MM.1S (cell line): Measurements from ENCODE around the gene VPS9D1.

Experiments used
- DNase-seq: peaks from one replicate; pipeline ENCODE4 v3.0.0-alpha.2; 2015
- H2AFZ ChIP-seq: fragments of 300-600 bp; sonication (generic); 2 replicates; pipeline ENCODE4 v1.6.0; 2016; ENCODE audit warnings: antibody characterized with exemption, low read length
- H3F3A ChIP-seq: fragments of 300-600 bp; sonication (generic); 2 replicates; pipeline ENCODE4 v1.6.1; 2016; ENCODE audit warnings: mild to moderate bottlenecking, antibody characterized with exemption, low read length, moderate library complexity, mixed read lengths; ENCODE audit not compliant: insufficient read depth
- H3K27ac ChIP-seq: fragments of 300-600 bp; sonication (generic); 2 replicates; pipeline ENCODE4 v1.5.1; 2016; ENCODE audit warnings: mild to moderate bottlenecking, low read length
- H3K27me3 ChIP-seq: fragments of 300-600 bp; sonication (generic); replicated peaks from 2 replicates; pipeline ENCODE4 v1.6.0; 2016; ENCODE audit warnings: low read length; ENCODE audit not compliant: insufficient read depth
- H3K36me3 ChIP-seq: fragments of 300-600 bp; sonication (generic); replicated peaks from 2 replicates; pipeline ENCODE4 v1.6.1; 2016; ENCODE audit warnings: mild to moderate bottlenecking, low read length, mixed read lengths; ENCODE audit not compliant: insufficient read depth
- H3K4me1 ChIP-seq: fragments of 300-600 bp; sonication (generic); 2 replicates; pipeline ENCODE4 v1.6.1; 2016; ENCODE audit warnings: low read length, mixed read lengths
- H3K4me2 ChIP-seq: fragments of 300-600 bp; sonication (generic); 2 replicates; pipeline ENCODE4 v1.6.0; 2016; ENCODE audit warnings: low read depth, low read length
- H3K4me3 ChIP-seq: fragments of 300-600 bp; sonication (generic); 2 replicates; pipeline ENCODE4 v1.5.1; 2016; ENCODE audit warnings: low read length, mixed read lengths
- H3K79me2 ChIP-seq: fragments of 300-600 bp; sonication (generic); 2 replicates; pipeline ENCODE4 v1.6.1; 2016; ENCODE audit warnings: mixed run types, low read length, mixed read lengths
- H3K9ac ChIP-seq: fragments of 300-600 bp; sonication (generic); 2 replicates; pipeline ENCODE4 v1.6.1; 2016; ENCODE audit warnings: low read length, mixed read lengths
- H3K9me2 ChIP-seq: fragments of 300-600 bp; sonication (generic); replicated peaks from 2 replicates; pipeline ENCODE4 v1.6.1; 2016; ENCODE audit warnings: mild to moderate bottlenecking, low read length, mixed read lengths; ENCODE audit not compliant: insufficient read depth
- H3K9me3 ChIP-seq: fragments of 300-600 bp; sonication (generic); replicated peaks from 2 replicates; pipeline ENCODE4 v1.6.1; 2016; ENCODE audit warnings: mild to moderate bottlenecking, low read length, mixed read lengths; ENCODE audit not compliant: insufficient read depth
- H4K20me1 ChIP-seq: fragments of 300-600 bp; sonication (generic); 2 replicates; pipeline ENCODE4 v1.6.1; 2016; ENCODE audit warnings: mild to moderate bottlenecking, low read length, moderate library complexity, mixed read lengths; ENCODE audit not compliant: insufficient read depth
- CTCF ChIP-seq: fragments of 300-600 bp; sonication (generic); IDR thresholded peaks from 2 replicates; pipeline ENCODE4 v1.5.1; 2016; ENCODE audit warnings: antibody characterized with exemption, low read length, mixed read lengths
- EZH2 ChIP-seq: fragments of 300-600 bp; sonication (generic); optimal IDR thresholded peaks from 2 replicates; pipeline ENCODE3; 2017; ENCODE audit warnings: low read depth, mild to moderate bottlenecking, antibody characterized with exemption, low read length, mixed read lengths
- EZH2phosphoT487 ChIP-seq: fragments of 300-600 bp; sonication (generic); IDR thresholded peaks from 2 replicates; pipeline ENCODE4 v1.6.1; 2018; ENCODE audit warnings: antibody characterized with exemption, low read length

VPS9D1 gene

GRCh38 chr16:89741342-89742014 lies 20.8 kb upstream of the VPS9D1 start:
- H4K20me1 ChIP-seq: no peaks in the 10 kb centered on the region
- no peak overlapping the region for H3K4me3 ChIP-seq
- peak overlapping the region; percentile 87; the same call in 1 of the 2 replicates for H3K27ac ChIP-seq
- no peaks in the 10 kb centered on the region for H3K9me2 ChIP-seq
- no peak for TF ChIP-seq EZH2phosphoT487
- TF ChIP-seq EZH2: no peak
- no peak for TF ChIP-seq CTCF
- peaks cover 16% of the 10 kb centered on the region for H3K79me2 ChIP-seq
- no peak overlapping the region for H3K4me2 ChIP-seq
- no peaks in the 10 kb centered on the region for H3K27me3 ChIP-seq
- H2AFZ ChIP-seq: no peak overlapping the region
- no peak for DNase-seq
- H3K36me3 ChIP-seq: no peaks in the 10 kb centered on the region
- peaks cover 12% of the 10 kb centered on the region for H3F3A ChIP-seq
- H3K9ac ChIP-seq: no peak overlapping the region
- H3K4me1 ChIP-seq: peaks cover 8% of the 10 kb centered on the region
- H3K9me3 ChIP-seq: no peaks in the 10 kb centered on the region

GRCh38 chr16:89739383-89739782 lies 18.7 kb upstream of the VPS9D1 start:
- H3K4me2 ChIP-seq: no peak overlapping the region
- no peaks in the 10 kb centered on the region for H3K27me3 ChIP-seq
- no peak overlapping the region for H3K4me3 ChIP-seq
- no peak for DNase-seq
- peaks cover 11% of the 10 kb centered on the region for H3F3A ChIP-seq
- H3K9me2 ChIP-seq: no peaks in the 10 kb centered on the region
- H3K27ac ChIP-seq: no peak overlapping the region
- H2AFZ ChIP-seq: no peak overlapping the region
- no peaks in the 10 kb centered on the region for H3K36me3 ChIP-seq
- H3K9ac ChIP-seq: no peak overlapping the region
- no peaks in the 10 kb centered on the region for H3K9me3 ChIP-seq
- H3K4me1 ChIP-seq: peaks cover 8% of the 10 kb centered on the region
- TF ChIP-seq EZH2phosphoT487 (no peak), CTCF (no peak), EZH2 (no peak)
- no peaks in the 10 kb centered on the region for H4K20me1 ChIP-seq
- peaks cover 16% of the 10 kb centered on the region for H3K79me2 ChIP-seq

- no peaks in the 10 kb centered on the region for H3K36me3 ChIP-seq
- H3K4me2 ChIP-seq: no peak overlapping the region
- no peak for DNase-seq
- H3F3A ChIP-seq: peaks cover 8% of the 10 kb centered on the region
- H3K4me3 ChIP-seq: no peak overlapping the region
- no peak overlapping the region for H3K27ac ChIP-seq
- no peaks in the 10 kb centered on the region for H3K9me3 ChIP-seq
- no peak overlapping the region for H3K9ac ChIP-seq
- H3K79me2 ChIP-seq: peaks cover 16% of the 10 kb centered on the region
- TF ChIP-seq EZH2 (no peak), CTCF (no peak), EZH2phosphoT487 (no peak)
- H4K20me1 ChIP-seq: no peaks in the 10 kb centered on the region
- H2AFZ ChIP-seq: no peak overlapping the region
- H3K4me1 ChIP-seq: peaks cover 4% of the 10 kb centered on the region
- no peaks in the 10 kb centered on the region for H3K27me3 ChIP-seq
- H3K9me2 ChIP-seq: no peaks in the 10 kb centered on the region
Observed at GRCh38 chr16:89738538-89739317, 18.0 kb upstream of the VPS9D1 start.
